ENCODE data around the gene DNAH2. TPM values are rescaled to one million over a fixed set of nuclear protein-coding genes. Genes with fewer than 3 reads are reported as not detected.

DNAH2 gene
- total RNA-seq, 1 experiment from 2014 or later: 0.15 TPM

DNA sequence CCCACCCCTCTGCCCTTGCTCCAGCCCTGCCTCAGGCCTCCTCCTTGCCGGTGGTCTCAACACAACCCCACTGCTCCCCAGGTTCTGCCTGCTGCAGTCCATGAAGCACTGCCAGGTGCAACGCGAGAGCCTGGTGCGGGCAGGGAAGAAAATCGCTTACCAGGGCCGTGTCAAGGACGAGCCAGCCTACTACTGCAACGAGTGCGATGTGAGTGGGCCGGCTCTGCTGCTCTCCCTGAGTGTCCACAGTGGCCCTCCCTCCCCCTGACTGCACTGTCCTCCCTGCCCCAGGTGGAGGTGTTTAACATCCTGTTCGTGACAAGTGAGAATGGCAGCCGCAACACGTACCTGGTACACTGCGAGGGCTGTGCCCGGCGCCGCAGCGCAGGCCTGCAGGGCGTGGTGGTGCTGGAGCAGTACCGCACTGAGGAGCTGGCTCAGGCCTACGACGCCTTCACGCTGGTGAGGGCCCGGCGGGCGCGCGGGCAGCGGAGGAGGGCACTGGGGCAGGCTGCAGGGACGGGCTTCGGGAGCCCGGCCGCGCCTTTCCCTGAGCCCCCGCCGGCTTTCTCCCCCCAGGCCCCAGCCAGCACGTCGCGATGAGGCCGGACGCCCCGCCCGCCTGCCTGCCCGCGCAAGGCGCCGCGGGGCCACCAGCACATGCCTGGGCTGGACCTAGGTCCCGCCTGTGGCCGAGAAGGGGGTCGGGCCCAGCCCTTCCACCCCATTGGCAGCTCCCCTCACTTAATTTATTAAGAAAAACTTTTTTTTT is 135.6 kb downstream of the DNAH2 start:
- Histone ChIP-seq H3K23ac (ENCODE audit: insufficient read length, low read depth, low read length) (no peak overlapping the region), H3K4me2 (ENCODE audit: insufficient read depth, insufficient read length, low read length) (peak overlapping the region; percentile 35), H3K18ac (ENCODE audit: insufficient read length, low read depth, low read length) (no peak overlapping the region), H3K23me2 (ENCODE audit: insufficient read length, low read depth, low read length, poor library complexity, severe bottlenecking) (peaks cover 30% of the 10 kb centered on the region), H3T11ph (ENCODE audit: low read length) (no peak overlapping the region), H2BK120ac (ENCODE audit: low read depth, low read length, poor library complexity, severe bottlenecking) (no peak overlapping the region), H3K79me2 (ENCODE audit: insufficient read depth, low read length) (no peaks in the 10 kb centered on the region), H3K4me1 (ENCODE audit: insufficient read depth, low read length) (no peaks in the 10 kb centered on the region; the same call in 1 of the 2 replicates), H3K14ac (ENCODE audit: insufficient read depth, low read length) (no peak overlapping the region), H2BK12ac (ENCODE audit: insufficient read length, low read depth, low read length) (no peak overlapping the region), H3K27me3 (ENCODE audit: insufficient read depth, low read length) (peaks cover 30% of the 10 kb centered on the region; the same call in 1 of the 2 replicates), H2AFZ (ENCODE audit: low read length) (no peak overlapping the region), H4K5ac (ENCODE audit: insufficient read length, low read depth, low read length) (no peak overlapping the region), H3K4ac (ENCODE audit: low read depth, low read length) (no peak overlapping the region), H2BK5ac (ENCODE audit: insufficient read length, low read length) (no peak overlapping the region), H3K9ac (ENCODE audit: extremely low read depth, insufficient read length, low read length) (no peak overlapping the region), H2BK20ac (ENCODE audit: low read depth, low read length, poor library complexity, severe bottlenecking) (no peak overlapping the region), H4K20me1 (ENCODE audit: control insufficient read depth, insufficient read depth, insufficient read length) (no peaks in the 10 kb centered on the region), H4K91ac (ENCODE audit: insufficient read length, low read depth, low read length) (no peak overlapping the region), H3K9me3 (ENCODE audit: control insufficient read depth, low read depth, low read length) (no peaks in the 10 kb centered on the region), H3K27ac (ENCODE audit: insufficient read length, low read depth, low read length) (no peak overlapping the region), H3K79me1 (ENCODE audit: insufficient read depth, low read depth, low read length, poor library complexity, severe bottlenecking) (no peaks in the 10 kb centered on the region), H3K56ac (ENCODE audit: insufficient read length, low read depth, low read length) (no peak overlapping the region), H4K8ac (replicated peaks; ENCODE audit: insufficient read length, low read depth, low read length) (no peak overlapping the region), H2AK5ac (ENCODE audit: insufficient read length, low read length) (no peak overlapping the region), H2BK15ac (ENCODE audit: low read depth, low read length) (no peak overlapping the region)
- DNase-seq: peak; percentile 72
- H3K36me3 Mint-ChIP-seq (ENCODE audit: insufficient read depth in 1 of 3, low read depth in 3 of 3): peaks cover 0 to 38% (median 24%) of the 10 kb centered on the region in 3 experiments; a peak in 4 of 7 replicates
- H3K4me1 Mint-ChIP-seq: peaks cover 16 to 31% of the 10 kb centered on the region in 2 experiments
- H3K27me3 Mint-ChIP-seq (ENCODE audit: low read depth): peaks cover 18% of the 10 kb centered on the region
- H3K27ac Mint-ChIP-seq: no peak overlapping the region
- H3K4me3 Mint-ChIP-seq: peak overlapping the region in 1 of 2 experiments; percentile 40; a peak in 1 of 5 replicates
- TF ChIP-seq CTCF (conservative IDR thresholded peaks at IDR 0.05): no peak
- 0 out of 5 replicates have a peak, but pooled peaks cover 0 to 3% of the 10 kb centered on the region in 2 experiments for H3K9me3 Mint-ChIP-seq
- no CpG with 5 or more reads among the region's 51 CpGs for WGBS (ENCODE audit: extremely low coverage, insufficient read length, low lambda C conversion rate)
